T-helper 17 cell (primary cell): Measurements from ENCODE around the gene MYOM3. TPM values are rescaled to one million over a fixed set of nuclear protein-coding genes. Genes with fewer than 3 reads are reported as not detected.

Experiments
- ATAC-seq: fragments of 150-1000 bp; cut with Tn5 transposase; 2 replicates; pipeline ENCODE4 v1.10.0; 2021; ENCODE audit warnings: mild to moderate bottlenecking, moderate library complexity
- DNase-seq, 3 donors: peaks; one replicate each; pipeline versions ENCODE4 v3.0.0 to v3.0.0-alpha.2; 2020 to 2021
- H3K9me3 ChIP-seq: one replicate; pipeline ENCODE4 v1.7.0; 2013; ENCODE audit warnings: low read length, mild to moderate bottlenecking; ENCODE audit not compliant: control insufficient read depth, poor library complexity, severe bottlenecking
- H3K27ac Mint-ChIP-seq: one replicate; pipeline ENCODE4 v1.8.0; 2022; ENCODE audit warnings: mild to moderate bottlenecking, moderate library complexity, mixed read lengths
- H3K27me3 Mint-ChIP-seq: one replicate; pipeline ENCODE4 v1.8.0; 2022; ENCODE audit warnings: mixed read lengths
- H3K36me3 Mint-ChIP-seq: one replicate; pipeline ENCODE4 v1.8.0; 2022; ENCODE audit warnings: low read depth, mixed read lengths
- H3K4me1 Mint-ChIP-seq: one replicate; pipeline ENCODE4 v1.8.0; 2022; ENCODE audit warnings: mild to moderate bottlenecking, mixed read lengths
- H3K4me3 Mint-ChIP-seq: one replicate; pipeline ENCODE4 v1.8.0; 2022; ENCODE audit warnings: mild to moderate bottlenecking, moderate library complexity, mixed read lengths
- total RNA-seq, 4 donors: library from RNA in 2 of 4; stranded (reverse) in 2 of 4; gene quantifications; one replicate each; pipeline ENCODE4 v1.2.3 and lab custom pipeline; 2022 to 2026

MYOM3 gene
- total RNA-seq, result not detected
- 0 reads per million in 2 donors for total RNA-seq (lab: John Stamatoyannopoulos, UW)

DNA sequence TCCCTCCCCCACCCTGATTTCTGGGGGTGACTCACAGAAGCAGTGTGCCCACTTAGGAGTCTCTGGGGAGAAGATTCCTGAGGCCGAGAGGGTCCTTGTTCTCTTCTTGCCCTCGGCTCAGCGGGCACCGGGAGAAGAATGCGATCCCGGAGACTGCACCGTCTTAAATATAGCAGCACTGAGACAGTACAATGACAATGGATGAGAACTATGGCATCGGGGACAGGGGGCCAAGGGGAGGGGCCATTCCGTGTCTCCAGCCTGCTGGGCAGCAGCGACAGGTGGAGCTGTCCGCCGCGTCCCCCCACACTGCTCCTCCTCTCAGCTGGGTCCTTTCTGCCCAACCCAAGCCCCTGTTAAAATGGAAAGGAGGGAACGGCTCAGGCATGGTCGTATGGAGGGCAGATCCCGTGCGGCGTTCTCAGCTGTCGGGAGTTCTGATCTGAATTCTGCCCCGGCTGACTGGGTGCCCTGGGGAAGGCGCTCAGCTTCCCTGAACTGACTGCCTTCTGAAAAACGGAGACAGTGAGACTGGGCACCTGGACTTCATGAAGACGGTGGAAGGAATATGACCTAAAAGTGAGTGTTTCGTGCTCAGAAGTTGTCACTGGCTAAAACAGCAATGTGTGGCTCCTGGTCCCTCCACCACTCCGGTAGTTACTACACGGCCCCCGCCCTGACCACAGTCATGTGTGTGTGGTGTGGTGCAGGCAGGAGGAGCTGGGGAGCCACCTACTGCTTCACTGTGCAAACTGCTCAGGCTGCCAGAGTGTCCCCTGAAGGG is at the start of gene MYOM3:
Gene MYOM3 (minus strand): TSS at position 140 of the 784 bp plus-strand sequence. CDS start 3,499 bp downstream, outside the sequence.
- Mint-ChIP-seq H3K4me1 (peaks cover 19% of the 10 kb centered on the region), H3K27ac (peak within 1 kb of the TSS; percentile 8), H3K36me3 (peaks cover 3% of the 10 kb centered on the region), H3K4me3 (peak within 1 kb of the TSS; percentile 67), H3K27me3 (peaks cover 41% of the 10 kb centered on the region)
- peak in 1 of 3 donors; percentile 20 for DNase-seq
- ATAC-seq, result peak; percentile 96
- no peaks in the 10 kb centered on the region for H3K9me3 ChIP-seq

DNA sequence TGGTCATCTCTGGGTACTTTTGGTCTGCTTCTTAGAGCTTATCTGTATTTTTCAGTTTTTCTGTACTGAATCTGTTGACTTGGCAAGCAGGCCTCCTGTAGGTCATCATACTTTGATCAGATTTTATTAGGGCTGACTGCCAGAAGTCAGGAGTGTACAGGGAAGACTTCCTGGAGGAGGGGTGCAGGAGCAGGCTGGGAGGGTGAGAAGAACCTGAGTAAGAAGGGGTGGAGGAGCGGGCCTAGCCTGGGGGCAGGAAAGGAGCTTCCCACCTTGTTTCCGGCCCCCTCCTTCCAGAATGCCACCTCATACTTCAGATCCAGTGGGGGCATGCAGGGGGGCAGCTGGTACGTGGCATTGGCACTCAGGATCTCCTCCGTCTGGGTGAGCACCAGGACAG is 49.3 kb upstream of the MYOM3 start:
- Mint-ChIP-seq H3K27me3 (no peaks in the 10 kb centered on the region), H3K36me3 (peaks cover 2% of the 10 kb centered on the region), H3K27ac (no peak overlapping the region), H3K4me1 (peaks cover 3% of the 10 kb centered on the region), H3K4me3 (no peak overlapping the region)
- no peak for ATAC-seq
- DNase-seq, result no peak
- no peaks in the 10 kb centered on the region for H3K9me3 ChIP-seq

DNA sequence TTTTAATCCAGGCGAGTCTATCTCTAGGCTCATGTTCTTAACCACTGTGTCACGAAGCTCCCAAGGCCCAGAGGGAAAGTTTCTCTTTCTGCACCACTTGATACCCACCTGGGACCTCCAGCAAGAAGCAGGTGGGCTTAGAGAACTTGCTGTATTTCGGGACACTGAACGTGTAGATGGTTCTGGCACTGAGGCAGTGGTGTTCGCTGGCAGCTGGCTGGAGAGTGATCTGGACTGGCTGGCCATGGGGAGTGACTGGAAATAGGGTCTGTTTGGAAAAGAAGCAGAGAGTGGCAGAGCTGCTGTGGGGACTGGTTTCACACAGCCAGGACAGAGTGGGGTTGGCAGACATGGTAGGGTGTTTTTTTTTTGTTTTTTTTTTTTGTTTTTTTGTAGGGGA is 47.4 kb upstream of the MYOM3 start:
- Mint-ChIP-seq H3K4me3 (no peak overlapping the region), H3K36me3 (peaks cover 2% of the 10 kb centered on the region), H3K4me1 (peaks cover 3% of the 10 kb centered on the region), H3K27ac (no peak overlapping the region), H3K27me3 (no peaks in the 10 kb centered on the region)
- ATAC-seq (no peak), DNase-seq (no peak)
- no peaks in the 10 kb centered on the region for H3K9me3 ChIP-seq

DNA sequence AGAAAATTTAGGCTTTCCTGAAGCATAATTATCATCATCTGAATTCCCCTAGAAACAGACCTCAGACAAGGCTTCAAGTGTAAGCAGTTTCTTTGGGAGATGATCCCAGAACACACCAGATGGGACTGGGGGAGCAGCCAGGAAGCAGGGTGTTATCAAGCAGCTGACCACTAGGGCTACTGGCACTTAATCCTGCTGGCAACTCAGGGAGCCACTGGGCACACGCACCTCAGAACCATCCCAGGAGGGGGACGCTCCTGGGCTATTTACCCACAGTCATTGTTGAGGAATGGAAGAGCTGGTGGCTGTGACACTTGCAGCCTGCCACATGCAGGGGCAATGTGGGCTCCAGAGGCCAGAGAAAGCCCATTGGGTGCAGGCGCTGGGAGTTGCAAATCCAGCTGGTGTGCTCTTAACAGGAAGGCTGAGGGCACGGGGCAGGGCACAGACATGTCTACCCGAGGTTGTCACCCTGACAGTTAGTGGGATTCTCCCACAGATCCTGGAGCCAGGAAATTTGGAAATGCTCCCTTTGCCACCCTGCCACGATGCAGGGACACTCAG is 46.1 kb upstream of the MYOM3 start:
- Mint-ChIP-seq H3K27me3 (peaks cover 5% of the 10 kb centered on the region), H3K27ac (no peak overlapping the region), H3K36me3 (peaks cover 2% of the 10 kb centered on the region), H3K4me1 (peaks cover under 1% of the 10 kb centered on the region), H3K4me3 (no peak overlapping the region)
- no peak for ATAC-seq
- no peak for DNase-seq
- H3K9me3 ChIP-seq, result no peaks in the 10 kb centered on the region

DNA sequence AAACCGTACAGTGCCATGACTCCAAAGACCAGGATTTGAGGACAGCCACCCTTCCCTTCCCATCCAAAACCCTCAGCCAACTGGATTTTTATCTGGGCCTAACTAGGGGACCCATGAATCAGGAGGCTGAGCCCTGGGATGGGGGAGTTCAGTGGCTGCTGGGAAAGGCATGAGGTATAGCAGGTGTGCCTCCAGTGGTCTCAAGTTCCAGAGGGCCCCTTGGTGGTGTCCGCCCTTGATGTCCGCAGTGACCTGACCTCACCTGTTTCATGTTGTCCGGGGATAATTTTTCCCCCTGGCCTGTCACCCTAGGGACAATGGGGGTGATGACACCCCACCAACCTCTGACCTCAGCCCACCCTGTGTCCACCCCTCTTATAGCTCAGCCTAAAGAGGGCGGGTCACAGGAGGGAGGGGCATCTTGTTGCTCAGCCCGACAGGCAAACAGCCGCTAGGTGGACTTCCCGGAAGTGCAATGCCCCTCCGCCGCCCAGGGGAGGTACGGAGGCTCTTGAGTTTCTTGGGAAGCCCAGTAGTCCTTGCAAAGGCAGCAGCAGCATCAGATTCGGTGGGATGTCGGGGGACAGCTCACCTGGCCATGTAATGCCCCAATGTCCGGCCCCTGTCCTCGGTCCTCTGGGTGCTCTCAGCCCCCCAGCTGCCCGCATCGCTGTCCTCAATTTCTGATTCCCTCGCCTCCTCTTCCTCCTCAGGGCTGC is 44.8 kb upstream of the MYOM3 start:
- peaks cover 18% of the 10 kb centered on the region for H3K27me3 Mint-ChIP-seq
- H3K27ac Mint-ChIP-seq, result no peak overlapping the region
- no peak for DNase-seq
- peaks cover 2% of the 10 kb centered on the region for H3K36me3 Mint-ChIP-seq
- no peak for ATAC-seq
- H3K4me1 Mint-ChIP-seq, result no peaks in the 10 kb centered on the region
- H3K9me3 ChIP-seq, result no peaks in the 10 kb centered on the region
- no peak overlapping the region for H3K4me3 Mint-ChIP-seq

DNA sequence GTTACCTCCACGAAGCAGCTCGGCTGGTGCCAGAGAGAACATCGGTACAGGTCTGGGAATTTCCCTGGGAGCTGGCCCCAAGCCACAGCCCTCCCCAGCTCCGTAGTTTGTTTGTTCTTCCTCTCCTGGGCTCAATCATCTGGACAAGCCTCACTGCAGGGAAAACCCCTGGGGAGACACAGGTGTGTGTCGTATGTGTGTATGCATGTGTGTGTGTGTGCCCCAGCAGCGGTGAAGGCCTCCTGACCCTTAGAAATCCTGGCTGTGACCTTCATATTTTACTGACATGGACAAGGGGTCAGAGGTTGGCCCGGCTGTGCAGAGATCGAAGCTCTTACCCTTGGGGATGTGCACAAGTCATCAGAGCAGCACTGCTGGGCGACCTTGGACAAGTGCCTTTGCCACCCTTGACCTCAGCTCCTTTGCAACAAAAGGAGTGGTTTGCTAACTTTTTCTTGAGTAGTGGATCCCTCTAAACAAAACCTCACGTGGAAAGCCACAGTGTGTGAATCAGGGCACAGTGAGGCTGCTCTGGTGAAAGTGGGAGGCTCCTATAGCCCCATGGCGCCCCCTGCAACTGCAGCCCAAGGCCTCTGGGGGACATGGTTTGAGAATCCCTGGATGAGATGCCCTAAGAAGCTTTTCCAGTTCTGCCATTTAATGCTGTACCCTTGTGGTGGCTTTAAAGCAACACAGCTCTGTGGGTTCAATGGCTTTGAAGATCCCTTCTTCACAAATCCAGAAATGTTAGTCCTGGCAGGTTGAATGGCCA is 43.3 kb upstream of the MYOM3 start:
- H3K4me3 Mint-ChIP-seq, result no peak overlapping the region
- DNase-seq, result no peak
- peaks cover 10% of the 10 kb centered on the region for H3K4me1 Mint-ChIP-seq
- no peaks in the 10 kb centered on the region for H3K9me3 ChIP-seq
- ATAC-seq, result no peak
- no peak overlapping the region for H3K27ac Mint-ChIP-seq
- H3K36me3 Mint-ChIP-seq, result peaks cover 4% of the 10 kb centered on the region
- H3K27me3 Mint-ChIP-seq, result peaks cover 33% of the 10 kb centered on the region

DNA sequence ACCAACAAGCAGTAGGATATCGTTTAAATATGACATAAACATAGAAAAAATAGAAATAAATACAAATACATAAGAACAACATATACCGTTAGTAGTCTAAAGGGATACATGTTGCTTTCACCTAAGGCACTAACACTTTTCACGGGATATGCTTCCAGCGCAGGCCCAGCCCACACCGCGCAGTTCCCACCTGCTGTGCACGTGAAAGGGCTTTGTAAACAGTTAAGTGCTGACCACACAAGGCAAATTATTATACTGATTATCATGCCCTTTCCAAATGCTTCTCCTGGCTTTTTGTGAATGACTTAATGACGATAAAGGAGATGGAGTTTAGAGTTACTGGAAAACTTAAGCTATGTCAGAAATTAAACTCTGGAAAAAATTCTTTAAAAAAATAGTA is 42.3 kb upstream of the MYOM3 start:
- Mint-ChIP-seq H3K4me3 (no peak overlapping the region), H3K36me3 (peaks cover 4% of the 10 kb centered on the region), H3K4me1 (peaks cover 10% of the 10 kb centered on the region), H3K27me3 (peaks cover 43% of the 10 kb centered on the region), H3K27ac (no peak overlapping the region)
- ATAC-seq (no peak), DNase-seq (no peak)
- H3K9me3 ChIP-seq, result no peaks in the 10 kb centered on the region

DNA sequence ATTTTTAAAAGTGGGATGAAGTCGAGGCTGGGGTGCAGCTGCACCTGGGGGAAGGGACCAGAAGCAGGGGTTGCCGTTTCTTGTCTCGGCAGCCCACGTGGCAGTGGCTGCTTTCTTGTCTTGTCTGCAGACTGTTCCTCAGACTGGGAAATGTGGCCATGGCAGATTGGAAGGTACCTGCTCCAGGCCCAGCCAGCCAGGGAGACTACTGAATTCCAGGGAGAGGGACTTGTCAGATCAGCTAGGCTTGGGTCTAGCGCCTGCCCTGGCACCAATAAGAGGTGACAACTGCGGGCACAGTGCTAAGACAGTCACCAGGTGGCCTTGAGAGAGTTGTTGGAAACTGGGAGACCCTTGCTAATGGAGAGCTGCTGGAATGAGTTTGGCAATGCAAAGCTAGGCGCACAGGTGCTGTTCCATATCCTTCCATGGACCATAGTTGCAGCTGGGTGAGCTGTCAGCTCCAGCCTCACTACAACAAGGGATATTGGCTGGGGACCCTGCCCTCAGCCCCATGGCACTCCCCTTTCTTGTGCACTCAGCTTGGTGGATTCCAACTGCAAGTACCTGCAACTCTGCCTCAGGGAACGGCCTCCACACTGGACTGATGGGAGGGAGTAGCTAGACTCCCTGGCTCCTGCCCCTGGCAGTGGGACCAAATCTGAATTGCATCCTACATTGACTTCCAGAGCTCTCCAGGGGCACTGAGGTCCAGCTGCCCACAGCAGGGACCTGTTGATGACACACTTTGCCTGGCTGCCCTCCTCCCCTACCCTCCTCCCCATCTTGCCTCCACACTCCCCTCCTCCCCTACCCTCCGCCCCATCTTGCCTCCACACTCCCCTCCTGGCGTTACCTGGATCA is 40.9 kb upstream of the MYOM3 start:
- DNase-seq, result no peak
- Mint-ChIP-seq H3K36me3 (peaks cover 4% of the 10 kb centered on the region), H3K4me1 (peaks cover 10% of the 10 kb centered on the region), H3K4me3 (no peak overlapping the region), H3K27ac (no peak overlapping the region), H3K27me3 (peaks cover 55% of the 10 kb centered on the region)
- H3K9me3 ChIP-seq, result no peaks in the 10 kb centered on the region
- no peak for ATAC-seq

DNA sequence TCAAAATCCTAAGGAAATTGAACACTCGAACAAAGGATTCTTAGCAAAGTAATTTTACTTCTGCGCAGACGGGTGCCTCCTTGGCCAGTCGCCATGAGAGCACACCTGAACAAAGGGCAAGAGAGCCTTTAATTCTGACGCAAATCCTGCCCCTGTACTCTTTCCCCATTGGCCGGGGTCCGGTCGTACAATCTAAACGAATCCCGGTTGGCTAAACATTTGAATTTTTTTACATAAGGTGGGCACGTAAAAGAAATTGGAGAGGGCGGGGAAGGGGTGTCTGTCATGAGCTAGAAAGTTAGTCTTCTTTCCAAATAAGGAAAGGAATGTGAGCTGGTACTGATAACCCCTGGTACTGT is 39.2 kb upstream of the MYOM3 start:
- ATAC-seq (peak; percentile 6), DNase-seq (no peak)
- Mint-ChIP-seq H3K4me1 (peaks cover 12% of the 10 kb centered on the region), H3K27me3 (peaks cover 69% of the 10 kb centered on the region), H3K4me3 (peak overlapping the region; percentile 66), H3K36me3 (peaks cover 4% of the 10 kb centered on the region), H3K27ac (no peak overlapping the region)
- H3K9me3 ChIP-seq, result no peaks in the 10 kb centered on the region

DNA sequence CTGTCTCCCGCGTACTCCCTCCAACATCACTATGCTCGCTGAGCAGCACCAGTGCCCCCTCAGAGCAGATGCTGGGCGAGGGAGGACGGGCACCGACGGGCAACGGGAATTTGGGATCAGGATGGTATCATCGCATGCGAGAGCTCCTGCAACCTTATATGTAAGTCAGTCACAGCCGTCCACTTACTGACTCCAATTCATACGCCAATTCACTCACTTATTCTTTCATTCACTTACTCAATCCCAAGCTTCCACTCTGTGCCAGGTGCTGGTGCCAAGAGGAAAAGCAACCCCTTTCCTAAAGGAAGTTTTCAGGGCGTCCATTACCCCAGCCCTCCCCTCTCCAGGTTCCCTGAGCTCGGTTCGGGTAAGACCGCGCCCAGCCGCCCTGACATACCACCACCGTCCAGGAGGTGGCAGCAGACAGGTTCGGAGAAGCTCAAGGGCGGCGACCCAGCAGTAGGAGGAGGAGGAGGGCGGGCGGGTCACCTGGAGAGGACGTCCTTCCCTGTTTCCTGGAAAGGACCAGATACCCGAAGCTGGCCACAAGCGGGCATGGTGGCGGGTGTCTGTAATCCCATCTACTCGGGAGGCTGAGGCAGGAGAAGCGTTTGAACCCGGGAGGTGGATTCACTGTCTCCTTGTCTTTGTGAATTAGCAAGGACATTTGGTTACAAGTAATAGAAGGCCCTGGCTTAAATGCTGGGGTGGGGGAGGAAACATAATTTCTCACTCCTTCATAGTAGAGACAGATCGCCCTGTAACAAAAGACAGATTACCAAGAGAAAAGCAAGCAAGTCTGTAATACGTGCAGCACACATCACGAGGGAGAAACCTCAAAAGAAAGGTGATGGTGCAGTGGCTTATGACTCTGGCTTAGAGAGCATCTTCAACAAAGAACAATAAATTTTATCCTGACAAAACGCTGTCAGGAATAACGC is 38.6 kb upstream of the MYOM3 start:
- peak overlapping the region; percentile 66 for H3K4me3 Mint-ChIP-seq
- H3K27ac Mint-ChIP-seq, result no peak overlapping the region
- peaks cover 4% of the 10 kb centered on the region for H3K36me3 Mint-ChIP-seq
- DNase-seq, result peak; percentile 71 to 88 (median 72)
- H3K9me3 ChIP-seq, result no peaks in the 10 kb centered on the region
- ATAC-seq, result peak; percentile 98
- peaks cover 73% of the 10 kb centered on the region for H3K27me3 Mint-ChIP-seq
- peaks cover 12% of the 10 kb centered on the region for H3K4me1 Mint-ChIP-seq

DNA sequence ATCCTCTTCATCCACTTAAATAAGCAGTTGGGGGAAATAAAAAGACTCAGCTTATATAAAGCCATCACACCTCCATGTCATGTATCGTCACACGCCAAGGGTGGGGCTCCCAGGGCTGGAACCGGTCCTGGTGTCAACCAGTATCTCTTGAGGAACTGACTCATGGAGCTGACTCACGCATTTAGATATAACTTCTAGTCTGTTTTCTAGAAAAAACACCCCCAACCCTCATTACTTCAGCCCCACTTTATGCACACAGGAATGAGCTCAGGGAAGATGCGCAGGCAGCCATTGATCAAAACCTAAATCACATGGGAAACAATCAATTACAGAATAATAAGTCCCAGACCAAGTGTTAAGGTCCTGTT is 37.9 kb upstream of the MYOM3 start:
- H3K9me3 ChIP-seq, result no peaks in the 10 kb centered on the region
- Mint-ChIP-seq H3K27ac (no peak overlapping the region), H3K27me3 (peaks cover 74% of the 10 kb centered on the region), H3K36me3 (peaks cover 4% of the 10 kb centered on the region), H3K4me1 (peaks cover 12% of the 10 kb centered on the region), H3K4me3 (peak overlapping the region; percentile 66)
- DNase-seq, result no peak
- ATAC-seq, result peak; percentile 3
